Progenitor cell of endocrine pancreas (in vitro differentiated cells): ENCODE results near the gene ICAM1. TPM values are rescaled to one million over a fixed set of nuclear protein-coding genes. Genes with fewer than 3 reads are reported as not detected.

Source experiments
- DNase-seq: peaks from one replicate; pipeline ENCODE4 v3.0.0; 2021; ENCODE audit warnings: low spot score; ENCODE audit not compliant: unreplicated experiment
- H3K27ac Mint-ChIP-seq: 2 replicates; pipeline ENCODE4 v1.8.0; 2021; ENCODE audit warnings: mild to moderate bottlenecking, moderate library complexity, mixed read lengths
- H3K27me3 Mint-ChIP-seq: 2 replicates; pipeline ENCODE4 v1.8.0; 2021; ENCODE audit warnings: mixed read lengths
- H3K36me3 Mint-ChIP-seq: 2 replicates; pipeline ENCODE4 v1.8.0; 2022; ENCODE audit warnings: mixed read lengths; ENCODE audit not compliant: insufficient read depth
- H3K4me1 Mint-ChIP-seq: 2 replicates; pipeline ENCODE4 v1.8.0; 2021; ENCODE audit warnings: low read depth, mixed read lengths
- H3K4me3 Mint-ChIP-seq: 2 replicates; pipeline ENCODE4 v1.8.0; 2021; ENCODE audit warnings: low read depth, mild to moderate bottlenecking, moderate library complexity, mixed read lengths
- H3K9me3 Mint-ChIP-seq: 2 replicates; pipeline ENCODE4 v1.8.0; 2021; ENCODE audit warnings: low read depth, mixed read lengths
- total RNA-seq: library from RNA; stranded (reverse); gene quantifications from 2 replicates; pipeline ENCODE4 v1.2.1, GENCODE V29; 2021
- TF ChIP-seq, protein P1 (sequence below): fragments of 200-600 bp; sonication (generic); IDR thresholded peaks from one replicate; pipeline ENCODE4 v1.5.0; 2021; ENCODE audit warnings: antibody characterized with exemption, mild to moderate bottlenecking; ENCODE audit not compliant: unreplicated experiment

ICAM1 gene
- total RNA-seq, 1 donor from 2014 or later: 0.17 TPM

DNA sequence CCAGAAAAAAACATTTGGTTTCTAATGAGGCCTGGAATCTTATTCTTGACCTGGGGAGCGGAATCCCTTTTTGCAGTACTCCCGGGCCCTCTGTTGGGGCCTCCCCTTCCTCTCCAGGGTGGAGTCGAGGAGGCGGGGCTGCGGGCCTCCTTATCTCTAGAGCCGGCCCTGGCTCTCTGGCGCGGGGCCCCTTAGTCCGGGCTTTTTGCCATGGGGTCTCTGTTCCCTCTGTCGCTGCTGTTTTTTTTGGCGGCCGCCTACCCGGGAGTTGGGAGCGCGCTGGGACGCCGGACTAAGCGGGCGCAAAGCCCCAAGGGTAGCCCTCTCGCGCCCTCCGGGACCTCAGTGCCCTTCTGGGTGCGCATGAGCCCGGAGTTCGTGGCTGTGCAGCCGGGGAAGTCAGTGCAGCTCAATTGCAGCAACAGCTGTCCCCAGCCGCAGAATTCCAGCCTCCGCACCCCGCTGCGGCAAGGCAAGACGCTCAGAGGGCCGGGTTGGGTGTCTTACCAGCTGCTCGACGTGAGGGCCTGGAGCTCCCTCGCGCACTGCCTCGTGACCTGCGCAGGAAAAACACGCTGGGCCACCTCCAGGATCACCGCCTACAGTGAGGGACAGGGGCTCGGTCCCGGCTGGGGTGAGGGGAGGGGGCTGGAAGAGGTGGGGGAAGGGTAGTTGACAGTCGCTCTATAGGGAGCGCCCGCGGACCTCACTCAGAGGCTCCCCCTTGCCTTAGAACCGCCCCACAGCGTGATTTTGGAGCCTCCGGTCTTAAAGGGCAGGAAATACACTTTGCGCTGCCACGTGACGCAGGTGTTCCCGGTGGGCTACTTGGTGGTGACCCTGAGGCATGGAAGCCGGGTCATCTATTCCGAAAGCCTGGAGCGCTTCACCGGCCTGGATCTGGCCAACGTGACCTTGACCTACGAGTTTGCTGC is 16.1 kb downstream of the ICAM1 start, which contains the start of gene ICAM4:
TSS of gene ICAM4 (plus strand) at position 153 of the 935 bp plus-strand sequence. CDS start at position 211, 58 bp downstream.
- Mint-ChIP-seq H3K4me3 (no peak within 1 kb of the TSS), H3K9me3 (no peaks in the 10 kb centered on the region), H3K27me3 (peaks cover 76% of the 10 kb centered on the region), H3K27ac (no peak within 1 kb of the TSS), H3K36me3 (no peaks in the 10 kb centered on the region), H3K4me1 (peaks cover 7% of the 10 kb centered on the region)
- TF ChIP-seq, protein P1, sequence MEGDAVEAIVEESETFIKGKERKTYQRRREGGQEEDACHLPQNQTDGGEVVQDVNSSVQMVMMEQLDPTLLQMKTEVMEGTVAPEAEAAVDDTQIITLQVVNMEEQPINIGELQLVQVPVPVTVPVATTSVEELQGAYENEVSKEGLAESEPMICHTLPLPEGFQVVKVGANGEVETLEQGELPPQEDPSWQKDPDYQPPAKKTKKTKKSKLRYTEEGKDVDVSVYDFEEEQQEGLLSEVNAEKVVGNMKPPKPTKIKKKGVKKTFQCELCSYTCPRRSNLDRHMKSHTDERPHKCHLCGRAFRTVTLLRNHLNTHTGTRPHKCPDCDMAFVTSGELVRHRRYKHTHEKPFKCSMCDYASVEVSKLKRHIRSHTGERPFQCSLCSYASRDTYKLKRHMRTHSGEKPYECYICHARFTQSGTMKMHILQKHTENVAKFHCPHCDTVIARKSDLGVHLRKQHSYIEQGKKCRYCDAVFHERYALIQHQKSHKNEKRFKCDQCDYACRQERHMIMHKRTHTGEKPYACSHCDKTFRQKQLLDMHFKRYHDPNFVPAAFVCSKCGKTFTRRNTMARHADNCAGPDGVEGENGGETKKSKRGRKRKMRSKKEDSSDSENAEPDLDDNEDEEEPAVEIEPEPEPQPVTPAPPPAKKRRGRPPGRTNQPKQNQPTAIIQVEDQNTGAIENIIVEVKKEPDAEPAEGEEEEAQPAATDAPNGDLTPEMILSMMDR: no peak
- no peak for DNase-seq

DNA sequence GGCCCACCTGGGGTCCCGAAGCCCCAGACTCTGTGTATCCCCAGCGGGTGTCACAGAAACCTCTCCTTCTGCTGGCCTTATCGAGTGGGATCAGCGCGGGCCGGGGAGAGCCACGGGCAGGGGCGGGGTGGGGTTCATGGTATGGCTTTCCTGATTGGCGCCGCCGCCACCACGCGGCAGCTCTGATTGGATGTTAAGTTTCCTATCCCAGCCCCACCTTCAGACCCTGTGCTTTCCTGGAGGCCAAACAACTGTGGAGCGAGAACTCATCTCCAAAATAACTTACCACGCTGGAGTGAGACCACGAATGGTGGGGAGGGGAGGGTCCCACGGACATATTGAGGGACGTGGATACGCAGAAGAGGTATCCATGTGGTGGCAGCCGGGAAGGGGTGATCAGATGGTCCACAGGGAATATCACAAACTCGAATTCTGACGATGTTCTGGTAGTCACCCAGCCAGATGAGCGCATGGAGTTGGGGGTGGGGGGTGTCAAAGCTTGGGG is 17.8 kb downstream of the ICAM1 start:
- H3K4me1 Mint-ChIP-seq: peaks cover 7% of the 10 kb centered on the region
- TF ChIP-seq, protein P1: no peak
- no peak overlapping the region for H3K27ac Mint-ChIP-seq
- H3K27me3 Mint-ChIP-seq: peaks cover 88% of the 10 kb centered on the region
- DNase-seq: no peak
- H3K36me3 Mint-ChIP-seq: no peaks in the 10 kb centered on the region
- no peaks in the 10 kb centered on the region for H3K9me3 Mint-ChIP-seq
- H3K4me3 Mint-ChIP-seq: peak overlapping the region; percentile 52

DNA sequence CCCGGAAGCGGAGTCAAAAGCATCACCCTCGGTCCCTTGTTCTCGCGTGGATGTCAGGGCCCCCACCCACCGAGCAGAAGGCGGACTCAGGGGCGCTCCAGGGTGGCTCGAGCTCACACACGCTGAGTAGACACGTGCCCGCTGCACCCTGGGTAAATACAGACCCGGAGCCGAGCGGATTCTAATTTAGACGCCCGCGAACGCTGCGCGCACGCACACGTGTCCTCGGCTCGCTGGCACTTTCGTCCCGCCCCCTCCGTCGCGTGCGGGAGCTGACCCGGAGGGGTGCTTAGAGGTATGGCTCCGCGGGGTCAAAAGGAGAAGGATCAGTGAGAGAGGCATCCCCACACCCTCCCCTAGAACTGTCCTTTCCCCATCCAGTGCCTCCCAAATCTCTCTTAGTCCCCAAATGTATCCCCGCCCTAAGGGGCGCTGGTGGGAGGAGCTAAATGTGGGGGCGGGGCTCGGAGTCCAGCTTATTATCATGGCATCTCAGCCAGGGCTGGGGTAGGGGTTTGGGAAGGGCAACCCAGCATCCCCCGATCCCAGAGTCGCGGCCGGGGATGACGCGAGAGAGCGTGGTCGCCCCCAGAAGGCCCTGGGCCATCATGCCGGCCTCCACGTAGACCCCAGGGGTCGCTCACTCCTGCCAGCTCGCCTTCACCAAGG is 18.4 kb downstream of the ICAM1 start:
- Mint-ChIP-seq H3K9me3 (no peaks in the 10 kb centered on the region), H3K27me3 (peaks cover 91% of the 10 kb centered on the region), H3K4me1 (peaks cover 7% of the 10 kb centered on the region), H3K27ac (no peak overlapping the region), H3K36me3 (no peaks in the 10 kb centered on the region), H3K4me3 (no peak overlapping the region)
- TF ChIP-seq, protein P1: no peak
- no peak for DNase-seq

DNA sequence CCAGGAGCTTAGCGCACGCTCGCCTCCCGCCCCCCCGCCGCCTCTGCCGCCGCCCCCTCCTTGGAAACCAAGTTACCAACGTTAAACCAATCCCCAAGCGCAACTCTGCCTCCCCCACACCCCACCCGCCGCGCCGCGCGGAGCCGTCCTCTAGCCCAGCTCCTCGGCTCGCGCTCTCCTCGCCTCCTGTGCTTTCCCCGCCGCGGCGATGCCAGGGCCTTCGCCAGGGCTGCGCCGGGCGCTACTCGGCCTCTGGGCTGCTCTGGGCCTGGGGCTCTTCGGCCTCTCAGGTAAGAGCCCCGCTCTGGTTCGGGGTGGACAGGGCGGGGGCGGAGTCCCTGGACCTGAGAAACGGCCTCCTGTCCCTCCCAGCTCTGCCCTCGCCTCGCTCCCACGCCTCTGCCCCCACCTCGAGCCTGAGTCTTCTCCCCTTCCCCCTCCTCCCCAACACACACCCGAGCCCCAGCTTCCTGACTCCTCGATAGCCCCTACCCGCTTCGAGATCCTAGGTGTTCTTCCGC is 19.0 kb downstream of the ICAM1 start, which contains the start of gene ICAM5:
TSS of gene ICAM5 (plus strand) at position 117 of the 521 bp plus-strand sequence. CDS start at position 209, 92 bp downstream.
- TF ChIP-seq, protein P1: no peak
- Mint-ChIP-seq H3K27ac (no peak within 1 kb of the TSS), H3K9me3 (no peaks in the 10 kb centered on the region), H3K27me3 (peaks cover 96% of the 10 kb centered on the region), H3K4me3 (peak within 1 kb of the TSS; percentile 52), H3K4me1 (peaks cover 7% of the 10 kb centered on the region), H3K36me3 (no peaks in the 10 kb centered on the region)
- DNase-seq: no peak

DNA sequence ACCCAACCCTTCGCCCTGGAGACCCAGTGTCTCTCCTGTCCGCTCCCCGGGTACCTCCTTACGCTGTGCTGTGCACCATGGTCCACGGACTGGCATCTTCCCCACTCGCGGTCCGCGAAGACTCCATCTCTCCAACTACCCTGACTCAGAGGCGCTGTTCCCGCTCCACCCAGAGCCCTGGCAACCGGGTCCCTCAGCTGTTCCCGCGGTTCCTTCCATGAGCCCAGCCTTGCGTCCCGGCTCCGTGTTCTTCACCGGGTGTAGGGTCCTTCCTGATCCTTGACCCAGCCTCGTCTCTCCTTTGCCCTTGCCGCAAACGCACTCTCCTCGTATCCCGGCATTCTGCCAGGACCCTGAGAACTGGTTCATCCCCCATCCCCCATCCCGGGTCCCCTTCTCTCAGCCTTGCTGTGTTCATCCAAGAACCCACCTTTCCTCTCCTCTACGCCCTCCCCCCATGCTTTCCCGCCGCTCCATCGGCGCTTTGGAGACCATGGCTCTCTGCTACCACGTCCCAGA is 19.5 kb downstream of the ICAM1 start:
- no peaks in the 10 kb centered on the region for H3K9me3 Mint-ChIP-seq
- TF ChIP-seq, protein P1: no peak
- DNase-seq: no peak
- H3K36me3 Mint-ChIP-seq: no peaks in the 10 kb centered on the region
- peaks cover 7% of the 10 kb centered on the region for H3K4me1 Mint-ChIP-seq
- peaks cover 96% of the 10 kb centered on the region for H3K27me3 Mint-ChIP-seq
- peak overlapping the region; percentile 21 for H3K4me3 Mint-ChIP-seq
- H3K27ac Mint-ChIP-seq: no peak overlapping the region
